CD4-positive, alpha-beta T cell (primary cell): ENCODE results near the gene GCSH. TPM values are rescaled to one million over a fixed set of nuclear protein-coding genes. Genes with fewer than 3 reads are reported as not detected.

Experiments used
- ATAC-seq: fragments of 200-7000 bp; cut with Tn5 transposase; one replicate; pipeline ENCODE4 v1.10.0; 2022; ENCODE audit warnings: mild to moderate bottlenecking; ENCODE audit not compliant: poor library complexity
- CTCF ChIA-PET: fragments of 350-600 bp; sonication (Branson Sonifier 250); formaldehyde crosslinking; loops from one replicate; lab custom pipeline; 2021; ENCODE audit warnings: antibody characterized with exemption, inconsistent platforms; lab: Charles Lee
- POLR2A ChIA-PET: fragments of 350-600 bp; sonication (Branson Sonifier 250); formaldehyde crosslinking; loops from one replicate; lab custom pipeline; 2021; ENCODE audit warnings: antibody characterized with exemption, inconsistent platforms; lab: Charles Lee
- DNase-seq, 14 experiments: peaks; one replicate each; pipeline ENCODE4 v3.0.0-alpha.2; 2013 to 2020; ENCODE audit warnings: mixed read lengths in 2 of 14
- H3K27ac ChIP-seq, 2 donors: one replicate each; pipeline versions ENCODE4 v1.5.1 to v1.7.0; 2013; ENCODE audit warnings: low read length in 2 of 2, low read depth in 1 of 2, mild to moderate bottlenecking in 1 of 2
- H3K27me3 ChIP-seq, 2 experiments: 1 replicate in 1 of 2; 2 replicates in 1 of 2; pipeline versions ENCODE4 v1.6.1 to v1.7.0; 2013; ENCODE audit warnings: low read length in 2 of 2, control low read depth in 1 of 2, mild to moderate bottlenecking in 1 of 2, moderate library complexity in 1 of 2; ENCODE audit not compliant: insufficient read depth in 2 of 2, control insufficient read depth in 1 of 2
- H3K36me3 ChIP-seq: one replicate; pipeline ENCODE4 v1.6.1; 2013; ENCODE audit warnings: low read length, control low read depth; ENCODE audit not compliant: insufficient read depth
- H3K4me1 ChIP-seq: one replicate; pipeline ENCODE4 v1.6.1; 2013; ENCODE audit warnings: low read length, control low read depth; ENCODE audit not compliant: insufficient read depth
- H3K4me3 ChIP-seq: one replicate; pipeline ENCODE4 v1.5.1; 2013; ENCODE audit warnings: mild to moderate bottlenecking, low read length, moderate library complexity
- H3K9me3 ChIP-seq, 2 experiments: 1 replicate in 1 of 2; 2 replicates in 1 of 2; pipeline versions ENCODE4 v1.6.1 to v1.7.0; 2013; ENCODE audit warnings: low read length in 2 of 2, mild to moderate bottlenecking in 2 of 2, control low read depth in 1 of 2, moderate library complexity in 1 of 2; ENCODE audit not compliant: control insufficient read depth in 1 of 2, insufficient read depth in 1 of 2
- H3K27ac Mint-ChIP-seq: one replicate; pipeline ENCODE4 v1.8.0; 2020; ENCODE audit warnings: mixed read lengths
- H3K27me3 Mint-ChIP-seq: one replicate; pipeline ENCODE4 v1.8.0; 2021; ENCODE audit warnings: mixed read lengths
- H3K36me3 Mint-ChIP-seq: one replicate; pipeline ENCODE4 v1.8.0; 2021; ENCODE audit warnings: low read depth, mixed read lengths
- H3K4me1 Mint-ChIP-seq: one replicate; pipeline ENCODE4 v1.8.0; 2021; ENCODE audit warnings: low read depth, mixed read lengths
- H3K4me3 Mint-ChIP-seq: one replicate; pipeline ENCODE4 v1.8.0; 2020; ENCODE audit warnings: mild to moderate bottlenecking, mixed read lengths
- H3K9me3 Mint-ChIP-seq: one replicate; pipeline ENCODE4 v1.8.0; 2020; ENCODE audit warnings: mixed read lengths
- intact Hi-C, 2 experiments: fragments of 100-400 bp; cut with DNase I in 1 of 2; cut with micrococcal nuclease in 1 of 2; formaldehyde crosslinking; loops; one replicate each; pipeline versions ENCODE4 v1.15.1 to v1.9.0; 2023 to 2025; cut with DNase I, micrococcal nuclease
- total RNA-seq, 174 experiments: library from RNA in 2 of 174; stranded (reverse) in 2 of 174; gene quantifications; one replicate each; pipeline ENCODE4 v1.2.3 and lab custom pipeline; 2021 to 2026
- TF ChIP-seq, protein P1 (sequence below): fragments of 200-600 bp; IDR thresholded peaks from one replicate; pipeline ENCODE4 v1.8.0; 2022; ENCODE audit warnings: antibody characterized with exemption, mild to moderate bottlenecking

Gene GCSH
- total RNA-seq, 2 experiments from 2014 or later, result 2.3 to 3.2 TPM

GRCh38 chr16:81101702-81102101 lies 5.5 kb upstream of the GCSH start:
- no peaks in the 10 kb centered on the region for H3K27me3 ChIP-seq
- Mint-ChIP-seq H3K9me3 (no peaks in the 10 kb centered on the region), H3K4me1 (peaks cover 3% of the 10 kb centered on the region), H3K27me3 (no peaks in the 10 kb centered on the region), H3K4me3 (no peak overlapping the region), H3K36me3 (no peaks in the 10 kb centered on the region), H3K27ac (no peak overlapping the region)
- ATAC-seq (no peak), DNase-seq (no peak)
- H3K36me3 ChIP-seq, result no peaks in the 10 kb centered on the region
- H3K27ac ChIP-seq, result no peak overlapping the region
- ChIA-PET CTCF (no interaction called here), POLR2A (no interaction called here)
- TF ChIP-seq, protein P1, sequence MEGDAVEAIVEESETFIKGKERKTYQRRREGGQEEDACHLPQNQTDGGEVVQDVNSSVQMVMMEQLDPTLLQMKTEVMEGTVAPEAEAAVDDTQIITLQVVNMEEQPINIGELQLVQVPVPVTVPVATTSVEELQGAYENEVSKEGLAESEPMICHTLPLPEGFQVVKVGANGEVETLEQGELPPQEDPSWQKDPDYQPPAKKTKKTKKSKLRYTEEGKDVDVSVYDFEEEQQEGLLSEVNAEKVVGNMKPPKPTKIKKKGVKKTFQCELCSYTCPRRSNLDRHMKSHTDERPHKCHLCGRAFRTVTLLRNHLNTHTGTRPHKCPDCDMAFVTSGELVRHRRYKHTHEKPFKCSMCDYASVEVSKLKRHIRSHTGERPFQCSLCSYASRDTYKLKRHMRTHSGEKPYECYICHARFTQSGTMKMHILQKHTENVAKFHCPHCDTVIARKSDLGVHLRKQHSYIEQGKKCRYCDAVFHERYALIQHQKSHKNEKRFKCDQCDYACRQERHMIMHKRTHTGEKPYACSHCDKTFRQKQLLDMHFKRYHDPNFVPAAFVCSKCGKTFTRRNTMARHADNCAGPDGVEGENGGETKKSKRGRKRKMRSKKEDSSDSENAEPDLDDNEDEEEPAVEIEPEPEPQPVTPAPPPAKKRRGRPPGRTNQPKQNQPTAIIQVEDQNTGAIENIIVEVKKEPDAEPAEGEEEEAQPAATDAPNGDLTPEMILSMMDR, result no peak
- H3K9me3 ChIP-seq, result no peaks in the 10 kb centered on the region
- intact Hi-C loops, result no loop called here
- H3K4me3 ChIP-seq, result no peak overlapping the region
- H3K4me1 ChIP-seq, result peaks cover 6% of the 10 kb centered on the region

DNA sequence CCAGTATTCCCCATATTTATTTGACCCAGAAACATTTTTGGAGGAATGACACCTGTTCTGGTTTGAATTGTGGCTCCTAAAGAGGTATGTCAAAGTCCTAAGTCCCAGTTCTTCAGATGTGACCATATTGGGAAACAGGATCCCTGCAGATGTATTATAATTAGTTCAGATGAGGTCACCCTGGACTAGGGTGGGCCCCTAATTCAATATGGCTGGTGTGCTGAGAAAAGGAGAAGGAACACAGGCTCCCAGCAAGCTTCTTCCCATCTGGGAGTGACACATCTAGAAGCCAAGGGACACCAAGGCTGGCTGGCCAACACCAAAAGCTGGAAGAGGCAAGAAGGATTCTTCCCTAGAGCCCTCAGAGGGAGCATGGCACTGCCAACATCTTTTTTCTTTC lies 3.8 kb upstream of the GCSH start:
- Mint-ChIP-seq H3K27ac (no peak overlapping the region), H3K4me1 (peaks cover 10% of the 10 kb centered on the region), H3K27me3 (no peaks in the 10 kb centered on the region), H3K4me3 (no peak overlapping the region), H3K9me3 (peaks cover 2% of the 10 kb centered on the region), H3K36me3 (no peaks in the 10 kb centered on the region)
- ATAC-seq (no peak), DNase-seq (no peak)
- intact Hi-C loops, result loop anchor here (5.0 to 10.0 kb wide), 3 partner anchors 63 to 558 kb away; partner anchors contain the start of genes ATMIN (in 1 of the 2), CDYL2 (in 1 of the 2) and DYNLRB2 (in 1 of the 2)
- TF ChIP-seq, protein P1, result no peak
- peaks cover 17% of the 10 kb centered on the region for H3K4me1 ChIP-seq
- H3K36me3 ChIP-seq, result no peaks in the 10 kb centered on the region
- no peaks in the 10 kb centered on the region for H3K27me3 ChIP-seq
- H3K4me3 ChIP-seq, result no peak overlapping the region
- H3K27ac ChIP-seq, result no peak overlapping the region
- ChIA-PET POLR2A (no interaction called here), CTCF (no interaction called here)
- no peaks in the 10 kb centered on the region for H3K9me3 ChIP-seq

- DNase-seq (no peak), ATAC-seq (no peak)
- no peaks in the 10 kb centered on the region for H3K27me3 ChIP-seq
- TF ChIP-seq, protein P1, result no peak
- POLR2A ChIA-PET, result no interaction called here
- Mint-ChIP-seq H3K9me3 (peaks cover 2% of the 10 kb centered on the region), H3K27me3 (no peaks in the 10 kb centered on the region), H3K4me3 (no peak overlapping the region), H3K27ac (no peak overlapping the region), H3K36me3 (no peaks in the 10 kb centered on the region), H3K4me1 (peaks cover 17% of the 10 kb centered on the region)
- H3K9me3 ChIP-seq, result no peaks in the 10 kb centered on the region
- intact Hi-C loops, result loop anchor here (2.0 to 10.0 kb wide), 5 partner anchors 60 to 555 kb away; partner anchors contain the start of genes ATMIN (in 2 of the 2), CDYL2 (in 1 of the 2), DYNLRB2 (in 1 of the 2) and GAN (in 1 of the 2)
- H3K4me1 ChIP-seq, result peaks cover 17% of the 10 kb centered on the region
- no peak overlapping the region for H3K4me3 ChIP-seq
- H3K36me3 ChIP-seq, result no peaks in the 10 kb centered on the region
- CTCF ChIA-PET, result no interaction called here
- no peak overlapping the region for H3K27ac ChIP-seq
These were observed 1.0 kb upstream of the GCSH start for GRCh38 chr16:81097230-81097629.
